PC-9 (cell line): ENCODE data around the gene OR8B12. TPM values are rescaled to one million over a fixed set of nuclear protein-coding genes. Genes with fewer than 3 reads are reported as not detected.
"Not testable (repeated sequence)": the region's sequence is repeated elsewhere in the genome, so short reads cannot be mapped to it uniquely, and the experiment has no call there.

ENCODE experiments used
- BruUV-seq: library from RNA; stranded (reverse); fragments of 400-500 nt; replicated peaks from 2 replicates; lab custom pipeline; 2021; lab: Mats Ljungman, UMichigan
- CTCF ChIA-PET: fragments of 300-600 bp; sonication (Branson Sonifier 250); formaldehyde crosslinking; loops from one replicate; lab custom pipeline; 2022; ENCODE audit warnings: antibody characterized with exemption; lab: Charles Lee
- POLR2A ChIA-PET: fragments of 300-600 bp; sonication (Branson Sonifier 250); formaldehyde crosslinking; loops from one replicate; lab custom pipeline; 2022; ENCODE audit warnings: antibody characterized with exemption; ENCODE audit not compliant: unreplicated experiment; lab: Charles Lee
- DNase-seq, 2 experiments: peaks; one replicate each; pipeline versions ENCODE4 v3.0.0 to v3.0.0-alpha.2; 2015 to 2022; ENCODE audit warnings: mixed read lengths in 1 of 2
- H2AFZ ChIP-seq: fragments of 200-600 bp; sonication (generic); 2 replicates; pipeline ENCODE4 v1.8.1; 2017; ENCODE audit warnings: antibody characterized with exemption
- H3F3A ChIP-seq: fragments of 200-600 bp; sonication (generic); 2 replicates; pipeline ENCODE4 v1.8.1; 2017; ENCODE audit warnings: antibody characterized with exemption, mild to moderate bottlenecking, low read depth; ENCODE audit not compliant: insufficient read depth
- H3K27ac ChIP-seq: fragments of 200-600 bp; sonication (generic); 2 replicates; pipeline ENCODE4 v1.6.1; 2016; ENCODE audit warnings: mixed run types
- H3K27me3 ChIP-seq: fragments of 200-600 bp; sonication (generic); 2 replicates; pipeline ENCODE4 v1.6.1; 2016; ENCODE audit warnings: low read depth, mixed run types; ENCODE audit not compliant: insufficient read depth
- H3K36me3 ChIP-seq: fragments of 200-600 bp; sonication (generic); 2 replicates; pipeline ENCODE4 v1.6.1; 2016; ENCODE audit warnings: low read depth, mixed run types
- H3K4me1 ChIP-seq: fragments of 200-600 bp; sonication (generic); replicated peaks from 2 replicates; pipeline ENCODE4 v1.6.1; 2016; ENCODE audit warnings: mixed run types; ENCODE audit not compliant: insufficient read depth
- H3K4me2 ChIP-seq: fragments of 200-600 bp; sonication (generic); 2 replicates; pipeline ENCODE4 v1.6.1; 2017; ENCODE audit warnings: mixed run types
- H3K4me3 ChIP-seq: fragments of 200-600 bp; sonication (generic); 2 replicates; pipeline ENCODE4 v1.6.1; 2016; ENCODE audit warnings: mixed run types
- H3K79me2 ChIP-seq: fragments of 200-600 bp; sonication (generic); 2 replicates; pipeline ENCODE4 v1.6.1; 2017; ENCODE audit warnings: low read depth, mixed run types
- H3K9me2 ChIP-seq: fragments of 200-600 bp; sonication (generic); 2 replicates; pipeline ENCODE4 v1.8.1; 2017; ENCODE audit warnings: mild to moderate bottlenecking; ENCODE audit not compliant: insufficient read depth
- H3K9me3 ChIP-seq: fragments of 200-600 bp; sonication (generic); 2 replicates; pipeline ENCODE4 v1.8.1; 2016; ENCODE audit warnings: low read depth; ENCODE audit not compliant: insufficient read depth
- H4K20me1 ChIP-seq: fragments of 200-600 bp; sonication (generic); 2 replicates; pipeline ENCODE4 v1.8.1; 2017; ENCODE audit not compliant: insufficient read depth
- EZH2 ChIP-seq: fragments of 200-600 bp; sonication (generic); IDR thresholded peaks from 2 replicates; pipeline ENCODE4 v1.8.0; 2017; ENCODE audit warnings: antibody characterized with exemption, low read depth
- intact Hi-C: fragments of 100-400 bp; cut with micrococcal nuclease; formaldehyde crosslinking; loops from one replicate; pipeline ENCODE4 v1.10.0; 2022; ENCODE audit not compliant: unreplicated experiment
- total RNA-seq: library from RNA; stranded (reverse); gene quantifications from 2 replicates; pipeline ENCODE4 v1.2.3, GENCODE V29; 2021
- TF ChIP-seq, protein P1 (sequence below): fragments of 200-600 bp; sonication (generic); conservative IDR thresholded peaks from 2 replicates; pipeline ENCODE4 v1.6.1; 2017; ENCODE audit warnings: mixed run types, antibody characterized with exemption, mild to moderate bottlenecking, moderate library complexity

OR8B12 gene
- total RNA-seq, 1 experiment from 2014 or later, result not detected

DNA sequence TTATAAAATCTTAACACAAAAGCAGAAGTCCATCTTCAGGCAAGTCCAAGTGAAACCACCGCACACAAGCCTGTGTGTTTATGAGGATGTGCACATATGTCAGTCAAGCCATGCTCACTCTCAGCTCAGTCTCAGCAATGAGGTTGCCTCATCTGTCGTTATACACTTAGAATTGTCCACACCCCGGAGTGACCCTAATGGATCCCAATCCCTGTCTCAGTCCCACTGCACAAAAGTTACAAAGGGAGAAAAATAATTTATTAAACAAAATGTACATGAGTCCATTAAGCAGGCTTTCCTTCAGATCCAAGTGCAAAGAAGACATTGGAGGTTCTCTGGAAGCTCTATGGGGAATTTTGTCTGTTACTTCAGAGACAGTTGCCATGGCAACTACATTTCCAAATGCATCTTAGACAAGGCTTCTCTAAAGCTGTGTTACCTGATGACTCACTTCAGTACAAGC, 24.4 kb downstream of the OR8B12 start:
- no peak overlapping the region for H3K4me2 ChIP-seq
- H4K20me1 ChIP-seq, result no peaks in the 10 kb centered on the region
- no TSS peak for BruUV-seq
- intact Hi-C loops, result no loop called here
- CTCF ChIA-PET, result no interaction called here
- H3K9me2 ChIP-seq, result no peaks in the 10 kb centered on the region
- no peaks in the 10 kb centered on the region for H3K4me1 ChIP-seq
- POLR2A ChIA-PET, result no interaction called here
- no peaks in the 10 kb centered on the region for H3K36me3 ChIP-seq
- no peaks in the 10 kb centered on the region for H3K79me2 ChIP-seq
- H3K27ac ChIP-seq, result no peak overlapping the region
- H2AFZ ChIP-seq, result no peak overlapping the region
- no peaks in the 10 kb centered on the region for H3K9me3 ChIP-seq
- H3K4me3 ChIP-seq, result no peak overlapping the region
- H3K27me3 ChIP-seq, result peaks cover 25% of the 10 kb centered on the region
- no peak for DNase-seq
- TF ChIP-seq EZH2, result no peak
- TF ChIP-seq, protein P1, sequence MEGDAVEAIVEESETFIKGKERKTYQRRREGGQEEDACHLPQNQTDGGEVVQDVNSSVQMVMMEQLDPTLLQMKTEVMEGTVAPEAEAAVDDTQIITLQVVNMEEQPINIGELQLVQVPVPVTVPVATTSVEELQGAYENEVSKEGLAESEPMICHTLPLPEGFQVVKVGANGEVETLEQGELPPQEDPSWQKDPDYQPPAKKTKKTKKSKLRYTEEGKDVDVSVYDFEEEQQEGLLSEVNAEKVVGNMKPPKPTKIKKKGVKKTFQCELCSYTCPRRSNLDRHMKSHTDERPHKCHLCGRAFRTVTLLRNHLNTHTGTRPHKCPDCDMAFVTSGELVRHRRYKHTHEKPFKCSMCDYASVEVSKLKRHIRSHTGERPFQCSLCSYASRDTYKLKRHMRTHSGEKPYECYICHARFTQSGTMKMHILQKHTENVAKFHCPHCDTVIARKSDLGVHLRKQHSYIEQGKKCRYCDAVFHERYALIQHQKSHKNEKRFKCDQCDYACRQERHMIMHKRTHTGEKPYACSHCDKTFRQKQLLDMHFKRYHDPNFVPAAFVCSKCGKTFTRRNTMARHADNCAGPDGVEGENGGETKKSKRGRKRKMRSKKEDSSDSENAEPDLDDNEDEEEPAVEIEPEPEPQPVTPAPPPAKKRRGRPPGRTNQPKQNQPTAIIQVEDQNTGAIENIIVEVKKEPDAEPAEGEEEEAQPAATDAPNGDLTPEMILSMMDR, result no peak
- no peaks in the 10 kb centered on the region for H3F3A ChIP-seq

DNA sequence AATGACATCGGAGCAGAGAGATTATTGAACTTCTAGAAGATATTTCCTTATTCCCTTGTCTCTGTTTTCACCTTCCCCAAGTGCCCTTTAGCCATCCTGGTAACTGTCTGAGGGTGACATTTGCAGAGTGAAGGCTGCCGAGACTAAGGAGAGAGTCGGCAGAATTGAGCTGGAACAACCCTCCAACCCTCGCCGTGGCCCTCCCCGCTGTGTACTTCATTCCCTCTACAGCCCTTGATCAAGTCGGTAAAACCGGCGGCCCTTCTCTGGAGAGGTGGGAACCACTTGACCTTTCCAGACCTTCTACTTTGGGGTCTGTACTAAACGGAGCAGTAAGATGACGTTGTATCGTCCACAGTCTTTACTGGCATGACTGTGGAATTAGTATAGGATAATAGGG, 26.1 kb downstream of the OR8B12 start:
- Histone ChIP-seq H3K79me2 (no peaks in the 10 kb centered on the region), H3K27me3 (peaks cover 25% of the 10 kb centered on the region), H3K4me2 (no peak overlapping the region), H3F3A (no peaks in the 10 kb centered on the region), H3K9me2 (no peaks in the 10 kb centered on the region), H3K36me3 (no peaks in the 10 kb centered on the region), H3K27ac (no peak overlapping the region), H4K20me1 (no peaks in the 10 kb centered on the region), H3K4me1 (no peaks in the 10 kb centered on the region), H3K9me3 (no peaks in the 10 kb centered on the region), H2AFZ (no peak overlapping the region), H3K4me3 (no peak overlapping the region)
- intact Hi-C loops, result no loop called here
- no TSS peak for BruUV-seq
- TF ChIP-seq, protein P1, result no peak
- TF ChIP-seq EZH2, result no peak
- ChIA-PET POLR2A (no interaction called here), CTCF (no interaction called here)
- DNase-seq, result no peak

DNA sequence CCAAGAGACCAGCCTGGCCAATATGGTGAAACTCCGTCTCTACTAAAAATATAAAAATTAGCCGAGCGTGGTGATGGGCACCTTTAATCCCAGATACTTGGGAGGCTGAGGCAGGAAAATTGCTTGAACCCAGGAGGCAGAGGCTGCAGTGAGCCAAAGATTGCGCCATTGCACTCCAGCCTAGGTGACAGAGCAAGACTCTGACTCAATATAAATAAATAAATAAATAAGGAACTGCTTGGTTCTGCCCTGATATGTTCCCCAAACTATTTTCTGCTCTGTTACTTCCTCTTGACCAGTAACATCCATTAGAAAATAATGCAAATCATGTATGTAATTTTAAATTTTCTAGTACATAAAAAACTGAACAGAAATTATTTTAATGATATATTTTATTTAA, 28.8 kb downstream of the OR8B12 start:
- H3K9me2 ChIP-seq, H3K4me3 ChIP-seq, H3K36me3 ChIP-seq, H4K20me1 ChIP-seq, BruUV-seq, H3K79me2 ChIP-seq, H3K27ac ChIP-seq, H3K9me3 ChIP-seq, POLR2A ChIA-PET, H3K4me1 ChIP-seq, H2AFZ ChIP-seq, H3F3A ChIP-seq, intact Hi-C loops, DNase-seq, H3K4me2 ChIP-seq, CTCF ChIA-PET: not testable (repeated sequence)
- H3K27me3 ChIP-seq, result peaks cover 28% of the 10 kb centered on the region

DNA sequence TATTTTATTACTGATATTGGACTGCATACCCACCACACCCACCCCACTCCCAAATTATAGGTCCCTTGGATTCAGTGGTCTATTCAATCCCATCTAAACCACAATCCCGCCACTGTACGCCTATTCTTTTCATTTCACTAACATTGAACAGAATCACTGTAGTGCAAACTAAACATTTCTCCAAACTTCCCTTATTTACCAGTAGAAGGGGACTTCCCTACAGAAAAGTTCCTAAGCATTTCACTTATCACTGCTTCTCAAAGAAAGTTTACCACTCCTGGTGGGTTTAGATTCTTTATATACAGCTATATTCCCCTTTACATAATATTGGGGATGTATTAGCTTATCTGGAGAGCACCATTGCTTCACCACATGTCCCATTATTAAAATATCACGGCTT, 29.3 kb downstream of the OR8B12 start:
- Histone ChIP-seq H3K27ac (no peak overlapping the region), H3K27me3 (peaks cover 28% of the 10 kb centered on the region), H3K4me2 (no peak overlapping the region), H3K79me2 (no peaks in the 10 kb centered on the region), H4K20me1 (no peaks in the 10 kb centered on the region), H3F3A (no peaks in the 10 kb centered on the region), H2AFZ (no peak overlapping the region), H3K9me2 (no peaks in the 10 kb centered on the region), H3K4me1 (no peaks in the 10 kb centered on the region), H3K4me3 (no peak overlapping the region), H3K9me3 (no peaks in the 10 kb centered on the region), H3K36me3 (no peaks in the 10 kb centered on the region)
- intact Hi-C loops, result no loop called here
- DNase-seq, result no peak
- no peak for TF ChIP-seq EZH2
- TF ChIP-seq, protein P1, result no peak
- POLR2A ChIA-PET, result no interaction called here
- CTCF ChIA-PET, result no interaction called here
- BruUV-seq, result no TSS peak
